HuH-7 (cell line): Measurements from ENCODE around the gene SLC16A12.

Experiments used
- DNase-seq: peaks from one replicate; pipeline ENCODE4 v3.0.0; 2011; ENCODE audit warnings: low spot score

Gene SLC16A12

GRCh38 chr10:89390476-89391225, 144.7 kb downstream of the SLC16A12 start:
- no peak for DNase-seq

GRCh38 chr10:89389254-89389653, 146.1 kb downstream of the SLC16A12 start:
- peak; percentile 28 for DNase-seq

- no peak for DNase-seq
These were observed 146.6 kb downstream of the SLC16A12 start for GRCh38 chr10:89388806-89389205.

GRCh38 chr10:89384474-89385340, 150.7 kb downstream of the SLC16A12 start:
- DNase-seq = no peak

- DNase-seq = no peak
These were observed 152.6 kb downstream of the SLC16A12 start for GRCh38 chr10:89382757-89383156.
